ENCODE results near the gene CCNL1. TPM values are rescaled to one million over a fixed set of nuclear protein-coding genes. Genes with fewer than 3 reads are reported as not detected.
A peak's percentile ranks its signal among the peaks of the same experiment; 100 is the strongest.

The CCNL1 gene
- total and polyA plus RNA-seq, 2 of the 4 experiments (the other 2 are of a cell fraction): 60.9 to 83.3 TPM

DNA sequence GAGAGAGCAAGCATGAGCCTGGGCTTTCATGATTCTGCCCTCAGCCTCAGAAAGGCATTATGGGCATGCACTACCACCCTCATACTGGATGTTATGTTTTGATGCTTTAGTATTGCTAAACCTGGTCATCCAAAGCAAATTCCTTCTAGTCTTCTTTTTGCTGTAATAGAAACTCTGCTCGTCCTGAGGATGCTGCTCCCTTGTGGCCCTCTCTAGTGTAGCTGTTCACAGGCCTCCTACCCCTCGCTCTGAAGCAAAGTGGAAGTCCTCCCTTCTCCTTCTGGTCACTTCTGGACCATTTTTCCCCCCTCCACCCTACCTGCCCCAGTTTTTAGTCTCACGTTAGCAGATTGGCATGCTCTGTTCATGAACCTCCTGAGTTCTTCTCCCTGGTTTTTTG lies 22.9 kb upstream of the CCNL1 start:
- no peaks in the 10 kb centered on the region for H4K20me1 ChIP-seq (ENCODE audit: insufficient read depth, low read length)
- H3K9me3 ChIP-seq (ENCODE audit: control insufficient read depth, insufficient read depth, low read length): peaks cover 16% of the 10 kb centered on the region
- no peaks in the 10 kb centered on the region for H3K27me3 ChIP-seq (ENCODE audit: control insufficient read depth, insufficient read depth, low read length)
- H3K4me2 ChIP-seq (ENCODE audit: low read depth, low read length): no peak overlapping the region
- H3K14ac ChIP-seq (replicated peaks; ENCODE audit: low read depth, low read length): no peak overlapping the region
- no peak overlapping the region for H3K9ac ChIP-seq (ENCODE audit: low read depth, low read length)
- in situ Hi-C loops (cut with MboI; ENCODE audit: low sequenced_read_pairs): no loop called here
- H3K4me1 ChIP-seq (ENCODE audit: control insufficient read depth, insufficient read depth, low read length): no peaks in the 10 kb centered on the region
- H3K4ac ChIP-seq (ENCODE audit: low read depth, low read length): no peak overlapping the region
- H3K9me1 ChIP-seq (ENCODE audit: insufficient read depth, low read length): no peaks in the 10 kb centered on the region
- WGBS, 2 experiments (ENCODE audit: extremely low coverage in 2 of 2, insufficient read length in 1 of 2): 73% methylated on average over 3 of the region's 3 CpGs; no CpG with 5 or more reads in 1 of the 2 experiments
- no peak overlapping the region for H2BK5ac ChIP-seq (ENCODE audit: low read depth, low read length, poor library complexity, severe bottlenecking)
- BruUV-seq (replicated peaks): no TSS peak
- dilution Hi-C loops (cut with HindIII; ENCODE audit: low sequenced_read_pairs, unreplicated experiment): no loop called here
- TF ChIP-seq CEBPB (IDR thresholded peaks at IDR 0.05; ENCODE audit: low read depth, low read length): no peak
- TF ChIP-seq, protein P1, sequence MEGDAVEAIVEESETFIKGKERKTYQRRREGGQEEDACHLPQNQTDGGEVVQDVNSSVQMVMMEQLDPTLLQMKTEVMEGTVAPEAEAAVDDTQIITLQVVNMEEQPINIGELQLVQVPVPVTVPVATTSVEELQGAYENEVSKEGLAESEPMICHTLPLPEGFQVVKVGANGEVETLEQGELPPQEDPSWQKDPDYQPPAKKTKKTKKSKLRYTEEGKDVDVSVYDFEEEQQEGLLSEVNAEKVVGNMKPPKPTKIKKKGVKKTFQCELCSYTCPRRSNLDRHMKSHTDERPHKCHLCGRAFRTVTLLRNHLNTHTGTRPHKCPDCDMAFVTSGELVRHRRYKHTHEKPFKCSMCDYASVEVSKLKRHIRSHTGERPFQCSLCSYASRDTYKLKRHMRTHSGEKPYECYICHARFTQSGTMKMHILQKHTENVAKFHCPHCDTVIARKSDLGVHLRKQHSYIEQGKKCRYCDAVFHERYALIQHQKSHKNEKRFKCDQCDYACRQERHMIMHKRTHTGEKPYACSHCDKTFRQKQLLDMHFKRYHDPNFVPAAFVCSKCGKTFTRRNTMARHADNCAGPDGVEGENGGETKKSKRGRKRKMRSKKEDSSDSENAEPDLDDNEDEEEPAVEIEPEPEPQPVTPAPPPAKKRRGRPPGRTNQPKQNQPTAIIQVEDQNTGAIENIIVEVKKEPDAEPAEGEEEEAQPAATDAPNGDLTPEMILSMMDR (conservative IDR thresholded peaks at IDR 0.05; ENCODE audit: low read depth, low read length): peak; percentile 14; the same call in 1 of the 2 replicates
- H4K8ac ChIP-seq (ENCODE audit: low read depth in 2 of 2, low read length in 2 of 2): no peak overlapping the region
- no peak overlapping the region for H2AFZ ChIP-seq (replicated peaks; ENCODE audit: low read length, poor library complexity)
- ChIA-PET POLR2A (ENCODE audit: unreplicated experiment) (no interaction called here), CTCF (no interaction called here)
- H2AK5ac ChIP-seq (ENCODE audit: low read depth, low read length): no peak overlapping the region
- DNase-seq (peak; percentile 17), ATAC-seq (ENCODE audit: low read depth) (peak; percentile 48; the same call in 1 of the 2 replicates)
- no peak overlapping the region for H4K91ac ChIP-seq (ENCODE audit: insufficient read depth, low read depth, low read length)
- no peak overlapping the region for H2BK15ac ChIP-seq (ENCODE audit: low read depth, low read length)
- H3K56ac ChIP-seq (ENCODE audit: extremely low read depth, insufficient read depth, low read length): no peak overlapping the region
- H3K18ac ChIP-seq (ENCODE audit: low read depth, low read length): no peak overlapping the region
- H2AK9ac ChIP-seq (replicated peaks; ENCODE audit: low read depth, low read length, poor library complexity): no peak overlapping the region
- no peak overlapping the region for H2BK20ac ChIP-seq (ENCODE audit: low read depth, low read length)
- H3K79me1 ChIP-seq (ENCODE audit: low read depth in 1 of 2, low read length in 2 of 2): peaks cover 0 to 8% of the 10 kb centered on the region in 2 experiments; a peak in 1 of 4 replicates
- H2BK120ac ChIP-seq (ENCODE audit: low read depth, low read length): no peak overlapping the region
- H3K23ac ChIP-seq (ENCODE audit: low read depth, low read length): no peak overlapping the region
- intact Hi-C loops (cut with micrococcal nuclease): no loop called here
- H4K5ac ChIP-seq (ENCODE audit: low read depth, low read length): no peak overlapping the region
- no peak overlapping the region for H3K27ac ChIP-seq (ENCODE audit: insufficient read depth, low read length)
- no peak overlapping the region for H3K4me3 ChIP-seq (ENCODE audit: insufficient read depth, low read depth, low read length)
- H3K36me3 ChIP-seq (ENCODE audit: control insufficient read depth, insufficient read depth, low read length): peaks cover 7% of the 10 kb centered on the region; the same call in 1 of the 2 replicates

Measured in IMR-90 (cell line).